ENCODE measurements around the gene DUSP8. TPM values are rescaled to one million over a fixed set of nuclear protein-coding genes. Genes with fewer than 3 reads are reported as not detected.

DUSP8 gene
- total RNA-seq, 1 donor from 2014 or later, result 35.6 TPM

GRCh38 chr11:1565173-1565903, 6.7 kb downstream of the DUSP8 start:
- DNase-seq (ENCODE audit: low spot score), result no peak

DNA sequence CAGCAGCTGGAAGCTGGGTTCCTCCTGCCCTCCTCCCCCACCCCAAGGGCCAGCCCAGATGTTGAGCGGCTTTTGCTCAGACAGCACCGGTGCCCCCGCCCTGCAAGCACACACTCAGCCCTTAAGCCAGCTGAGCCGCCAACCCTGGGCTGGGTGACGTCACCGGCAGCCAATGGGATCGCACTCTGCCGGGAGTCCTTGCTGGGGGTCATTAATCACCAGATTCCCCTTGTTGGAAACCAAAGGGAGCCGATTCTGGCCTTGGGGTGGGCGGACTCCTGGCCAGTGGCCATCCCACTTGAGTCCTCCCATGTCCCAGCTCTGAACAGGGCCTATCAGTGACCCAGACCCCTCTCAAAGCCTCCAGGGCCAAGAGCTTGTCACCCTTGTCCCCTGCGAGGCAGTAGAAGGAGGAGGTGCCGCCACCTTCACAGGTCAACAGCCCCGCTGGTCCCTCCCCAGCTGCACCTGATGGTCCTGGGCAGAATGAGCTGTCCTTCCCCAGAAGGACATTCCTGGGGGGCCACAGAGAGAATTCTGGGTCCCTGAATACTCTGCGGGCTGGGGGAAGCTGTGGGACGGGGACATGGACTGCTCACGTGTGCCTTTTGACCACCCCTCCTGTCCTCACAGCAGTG, 7.4 kb downstream of the DUSP8 start:
- peak; percentile 74 for DNase-seq (ENCODE audit: low spot score)

DNA sequence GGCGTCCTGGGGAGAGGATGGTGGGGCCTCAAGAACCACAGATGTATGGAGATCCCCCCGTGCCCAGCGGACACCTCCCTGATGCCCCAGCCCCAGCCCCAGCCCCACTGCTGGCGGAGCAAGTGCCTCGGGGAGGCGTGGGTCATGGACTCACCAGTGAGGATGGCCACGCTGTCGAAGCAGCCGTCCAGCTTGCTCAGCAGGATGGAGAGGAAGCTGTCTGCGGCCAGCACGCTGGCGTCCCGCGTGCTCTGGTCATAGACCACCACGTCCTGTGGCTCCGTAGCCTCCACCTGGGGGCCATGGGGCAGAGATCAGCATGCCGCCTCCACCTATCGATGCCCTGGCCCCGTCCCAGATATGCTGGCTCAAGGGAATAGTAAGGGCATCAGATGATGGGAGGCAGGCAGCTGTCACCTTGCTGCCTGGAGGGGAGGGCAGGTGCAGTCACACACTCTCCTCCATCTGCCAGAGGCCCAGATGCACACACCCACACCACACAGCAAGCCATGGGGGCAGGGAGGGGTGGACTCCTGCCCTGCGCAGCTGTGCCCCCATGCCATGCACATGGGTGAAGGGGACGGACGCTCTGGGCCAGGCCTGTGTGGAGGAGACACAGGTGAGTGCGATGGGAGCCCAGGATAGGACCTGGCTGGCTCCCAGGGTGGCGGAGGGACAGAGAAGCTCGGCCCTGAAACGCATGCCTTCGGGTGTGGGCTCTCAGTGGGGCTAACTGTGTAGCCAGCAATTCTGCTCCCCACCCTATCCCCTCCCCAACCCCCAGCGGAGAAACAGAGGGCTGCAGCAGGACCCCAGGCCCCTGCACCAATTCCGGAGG, 8.2 kb downstream of the DUSP8 start:
- DNase-seq (ENCODE audit: low spot score), result no peak

DNA sequence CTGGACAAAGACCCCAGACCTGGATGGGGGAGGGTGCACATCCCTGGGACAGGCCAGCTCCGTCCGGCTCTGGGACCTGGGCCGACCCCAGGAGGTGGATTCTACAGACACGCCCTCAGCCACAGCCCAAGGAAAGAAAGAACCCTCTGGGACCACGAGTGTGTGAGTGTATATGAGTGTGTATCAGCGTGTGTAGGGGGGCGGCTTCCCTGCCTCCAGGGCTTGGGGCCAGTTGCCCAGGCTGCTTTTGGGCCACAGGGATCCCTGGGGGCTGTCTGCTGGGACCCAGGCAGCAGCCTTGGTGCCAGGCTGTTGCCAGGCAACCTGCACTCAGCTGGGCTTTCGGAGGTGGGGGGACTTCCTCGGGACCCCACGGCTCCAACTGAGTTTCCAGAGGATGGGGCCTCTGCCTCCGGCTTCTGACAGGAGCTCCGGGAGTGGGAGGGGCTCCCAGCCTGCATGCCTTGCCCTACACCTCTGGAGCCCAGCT, 8.9 kb downstream of the DUSP8 start:
- DNase-seq (ENCODE audit: low spot score), result no peak

GRCh38 chr11:1562469-1563148, 9.5 kb downstream of the DUSP8 start:
- no peak for DNase-seq (ENCODE audit: low spot score)

DNA sequence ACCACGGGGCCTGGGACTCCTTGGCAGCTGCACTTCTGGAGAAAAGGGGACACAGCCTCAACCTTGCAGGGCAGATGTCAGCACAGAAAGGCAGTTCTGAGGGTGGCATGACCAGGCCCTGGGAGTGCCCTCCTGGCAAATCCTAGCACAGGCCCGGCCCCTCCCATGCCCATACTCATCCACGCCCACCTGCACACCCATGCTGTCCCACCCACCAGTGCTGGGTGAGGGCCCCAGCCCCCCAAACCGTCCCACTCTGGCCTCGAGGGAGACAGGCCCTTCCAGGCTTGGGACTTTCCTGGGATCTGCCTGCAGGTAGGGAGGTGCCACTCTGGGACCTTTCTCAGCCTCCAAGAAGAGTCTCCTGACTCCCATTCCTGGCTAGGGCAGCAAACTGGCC, 10.1 kb downstream of the DUSP8 start:
- no peak for DNase-seq (ENCODE audit: low spot score)

DNA sequence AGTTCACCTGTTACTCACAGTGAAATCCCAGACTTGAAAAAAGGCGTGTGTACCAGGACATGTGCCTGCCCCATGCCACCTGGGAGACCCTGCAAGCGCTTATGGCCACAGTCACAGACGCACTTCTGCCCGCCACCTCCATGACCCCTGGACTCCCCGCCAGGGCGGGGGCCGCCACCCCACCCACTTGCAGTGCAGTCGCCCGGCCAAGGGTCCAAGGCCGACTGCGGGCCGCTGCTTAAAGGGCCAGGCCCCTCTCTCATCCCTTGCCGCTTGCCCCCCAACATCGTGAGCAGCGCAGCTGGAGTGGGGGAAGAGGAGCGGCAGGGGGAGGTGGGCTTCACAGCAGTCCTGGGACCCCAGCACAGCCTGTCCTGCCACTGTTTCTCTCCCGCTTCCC, 10.8 kb downstream of the DUSP8 start:
- no peak for DNase-seq (ENCODE audit: low spot score)

DNA sequence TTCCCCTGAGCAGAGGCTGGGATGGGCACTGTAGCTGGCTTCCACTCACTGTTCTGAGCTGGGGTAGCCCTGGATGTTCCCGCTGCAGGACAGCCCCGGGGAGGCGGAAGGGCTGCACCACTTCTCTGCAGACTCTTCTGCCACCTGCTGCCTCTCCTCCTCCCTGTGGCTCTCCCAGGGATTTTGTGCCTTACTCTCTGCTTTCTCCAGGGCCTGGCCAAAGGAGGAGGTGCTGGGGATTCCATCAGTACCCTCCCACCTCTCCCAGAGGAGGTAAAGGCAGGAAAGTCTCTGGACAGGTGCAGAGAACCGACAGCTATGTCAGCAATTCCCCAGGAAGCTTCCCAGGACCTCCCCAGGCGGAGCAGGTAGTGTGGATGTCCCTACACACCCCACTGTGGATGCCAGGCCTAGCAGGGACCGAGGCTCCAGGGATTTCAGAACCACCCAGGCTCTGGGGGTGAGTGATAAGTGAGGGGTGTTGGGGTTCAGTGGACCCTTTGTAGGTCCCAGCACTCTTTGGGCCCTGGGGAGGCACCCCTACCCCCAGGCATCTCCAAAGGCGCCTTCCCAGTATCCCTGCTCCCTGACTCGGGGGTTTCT, 11.3 kb downstream of the DUSP8 start:
- DNase-seq (ENCODE audit: low spot score), result no peak

DNA sequence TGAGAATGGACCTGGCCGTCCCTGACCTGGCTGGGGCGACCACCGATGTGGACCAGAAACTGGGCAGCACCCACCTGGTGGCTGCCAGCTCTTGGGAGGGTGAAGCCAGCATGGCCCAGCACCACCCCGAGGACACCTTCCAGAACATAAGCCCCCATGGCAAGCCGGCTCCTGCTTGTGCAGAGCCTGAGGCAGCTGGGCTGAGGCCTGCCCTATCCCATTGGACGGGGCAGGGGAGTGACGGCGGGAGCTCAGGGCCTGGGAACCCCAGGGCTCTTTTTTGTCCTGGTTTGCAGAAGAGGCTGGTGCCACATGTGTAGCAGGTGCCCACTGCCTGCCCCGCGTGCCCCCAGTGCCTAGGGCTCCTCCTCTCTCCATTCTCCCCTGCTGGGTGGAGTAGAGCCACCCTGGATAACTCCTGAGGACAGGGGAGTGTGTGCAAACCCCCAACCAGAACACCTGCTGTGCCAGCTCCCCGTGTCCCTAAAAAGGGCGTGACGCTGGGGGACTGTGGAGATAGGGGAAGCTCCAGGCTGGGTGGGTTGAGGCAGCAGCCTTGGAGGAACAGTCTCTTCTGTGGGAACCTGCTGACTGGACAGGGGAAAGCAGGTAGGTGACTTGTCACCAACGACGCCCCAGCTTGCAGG, 11.9 kb downstream of the DUSP8 start:
- DNase-seq (ENCODE audit: low spot score), result no peak

DNA sequence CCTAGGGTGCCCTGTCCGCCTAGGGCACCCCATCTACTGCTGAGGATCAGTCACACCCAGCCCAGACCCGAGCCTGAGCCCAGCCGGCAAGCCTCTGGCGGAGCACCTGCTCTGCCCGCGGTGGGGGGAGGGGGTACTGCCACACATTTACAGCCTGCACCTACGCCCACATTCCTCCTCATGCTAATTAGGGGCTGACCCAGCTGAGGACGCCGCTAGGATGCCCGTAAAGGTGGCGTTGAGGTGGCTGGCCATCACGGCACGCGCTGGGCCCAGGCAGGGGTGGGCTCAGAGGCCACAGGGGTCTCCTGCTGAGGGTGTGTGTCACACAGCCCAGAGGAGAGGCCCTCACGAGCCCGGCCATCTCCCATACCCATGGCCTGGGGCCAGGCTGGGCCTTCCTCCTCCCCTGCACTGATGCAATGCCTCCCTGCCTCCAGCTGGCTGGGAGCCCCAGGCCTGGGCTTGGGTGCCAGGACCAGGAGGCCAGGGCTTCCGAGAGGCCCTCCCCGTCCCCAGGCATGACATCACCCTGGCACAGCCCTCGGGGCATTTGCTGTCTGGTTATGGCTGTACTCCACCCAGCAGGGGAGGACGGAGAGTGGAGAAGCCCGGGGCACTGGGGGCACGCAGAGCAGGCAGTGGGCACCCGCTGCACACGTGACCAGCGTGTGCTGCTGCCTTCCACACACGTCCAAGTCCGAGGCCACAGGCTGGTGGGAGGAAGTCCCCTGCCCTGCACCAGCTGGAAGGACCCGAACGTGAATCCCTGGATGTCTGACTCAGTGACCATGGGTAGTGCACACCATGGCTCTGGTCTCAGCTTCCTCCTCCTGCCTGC, 12.7 kb downstream of the DUSP8 start:
- peak; percentile 93 for DNase-seq (ENCODE audit: low spot score)

- no peak for DNase-seq (ENCODE audit: low spot score)
Measured at GRCh38 chr11:1558775-1559110, 13.3 kb downstream of the DUSP8 start.

DNA sequence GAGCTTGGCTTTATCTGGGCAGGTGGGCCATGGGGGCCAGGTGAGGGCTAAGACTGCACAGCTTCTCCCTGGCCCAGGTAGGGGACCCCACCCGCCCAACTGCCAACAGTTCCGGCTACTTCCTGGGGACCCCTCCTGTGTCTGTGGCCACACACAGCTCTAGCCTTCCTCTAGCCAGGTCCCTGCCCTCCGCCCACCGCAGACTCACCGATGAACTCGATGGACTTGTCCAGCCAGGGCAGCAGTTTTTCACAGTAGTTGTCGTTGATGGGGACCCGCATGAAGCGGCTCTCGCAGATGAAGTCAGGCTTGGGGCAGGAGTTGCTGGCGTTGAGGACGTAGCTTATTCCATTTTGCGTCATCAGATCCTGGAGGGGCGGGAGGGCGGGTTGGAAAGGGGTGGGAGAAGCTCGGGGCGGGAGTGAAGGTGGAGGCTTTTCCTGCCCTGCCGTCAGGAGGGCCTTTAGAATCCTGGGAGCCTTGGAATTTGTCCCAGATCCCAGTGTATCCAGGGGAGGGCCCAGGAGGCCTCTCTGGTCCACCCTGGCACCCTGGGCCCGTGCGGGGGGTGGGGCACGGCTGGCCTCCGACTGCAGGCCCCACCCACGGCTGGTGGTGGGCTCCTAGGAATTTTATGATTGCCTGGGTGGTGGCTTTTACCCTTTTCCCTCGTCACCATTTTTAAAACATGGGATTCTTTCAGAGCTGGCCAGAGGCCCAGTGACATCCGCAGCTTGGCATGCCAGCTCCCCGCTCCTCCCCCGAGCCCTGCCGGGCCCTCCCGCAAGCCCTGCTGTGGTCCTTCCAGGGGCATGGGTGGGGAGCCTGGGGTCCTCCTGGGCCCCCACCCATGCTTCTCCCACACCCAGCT, 13.9 kb downstream of the DUSP8 start:
- peak; percentile 70 for DNase-seq (ENCODE audit: low spot score)

- DNase-seq (ENCODE audit: low spot score), result no peak
Measured at GRCh38 chr11:1557051-1557884, 14.8 kb downstream of the DUSP8 start.

DNA sequence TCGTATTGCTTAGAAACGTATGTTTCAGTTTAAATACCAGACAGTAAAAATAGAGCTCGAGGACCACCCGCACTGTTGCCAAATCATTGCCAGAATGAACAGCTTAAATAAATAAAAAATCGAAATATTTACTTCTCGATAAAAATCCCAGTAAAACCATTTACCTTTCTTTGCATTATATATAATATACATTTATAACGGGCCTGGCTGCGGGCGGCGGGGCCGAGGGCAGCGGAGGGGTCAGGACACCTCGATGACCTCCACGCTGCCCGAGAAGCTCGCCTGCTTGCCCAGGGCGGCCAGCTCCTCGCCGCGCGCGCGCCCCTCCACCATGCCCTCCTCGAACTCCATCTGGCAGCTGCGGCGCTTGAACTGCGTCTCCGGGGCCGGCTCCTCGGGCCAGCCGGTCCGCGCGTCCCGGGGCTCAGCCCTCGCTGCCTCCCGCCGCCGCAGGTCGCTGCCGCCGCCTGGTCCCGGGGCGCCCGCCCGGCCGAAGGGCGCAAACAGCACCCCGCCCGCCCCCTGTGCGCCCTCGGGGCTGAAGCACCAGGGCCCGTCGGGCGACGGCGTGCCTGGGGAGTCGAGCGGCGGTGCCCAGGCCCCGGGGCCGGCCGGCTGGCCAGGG, 15.7 kb downstream of the DUSP8 start:
- no peak for DNase-seq (ENCODE audit: low spot score)

GRCh38 chr11:1555713-1556153, 16.3 kb downstream of the DUSP8 start:
- no peak for DNase-seq (ENCODE audit: low spot score)

- no peak for DNase-seq (ENCODE audit: low spot score)
Measured at GRCh38 chr11:1554981-1555712, 16.9 kb downstream of the DUSP8 start.

Data from mucosa of gallbladder (tissue), 1 donor.